ENCODE data around the gene QRICH2. TPM values are rescaled to one million over a fixed set of nuclear protein-coding genes. Genes with fewer than 3 reads are reported as not detected.

The QRICH2 gene
- total and polyA plus RNA-seq, 9 of the 15 experiments (the other 6 are each of a cell fraction or from before 2014, with no cell fraction given): 0.03 to 1.6 (median 0.81) TPM

- TF ChIP-seq ZNF512 (tag; IDR thresholded peaks at IDR 0.05) (no peak), ELF4 (CRISPR knock-in tag; IDR thresholded peaks at IDR 0.05) (0 out of 2 replicates have a peak, but pooled peaks have one; percentile 5), GTF2A2 (tag; IDR thresholded peaks at IDR 0.05) (no peak), NCOA4 (IDR thresholded peaks at IDR 0.05; ENCODE audit: partially characterized antibody) (no peak), SNIP1 (IDR thresholded peaks at IDR 0.05; ENCODE audit: low read depth) (no peak), POLR2AphosphoS2 (IDR thresholded peaks at IDR 0.05; ENCODE audit: low read length) (no peak), STAT5B (CRISPR knock-in tag; IDR thresholded peaks at IDR 0.05) (no peak), ZNF184 (CRISPR knock-in tag; IDR thresholded peaks at IDR 0.05) (no peak), RERE (CRISPR knock-in tag; IDR thresholded peaks at IDR 0.05; ENCODE audit: borderline replicate concordance) (no peak), PML (IDR thresholded peaks at IDR 0.05; ENCODE audit: low read length) (peak; percentile 72), ZNF253 (CRISPR knock-in tag; conservative IDR thresholded peaks at IDR 0.05) (no peak), ZNF589 (CRISPR knock-in tag; IDR thresholded peaks at IDR 0.05; ENCODE audit: low read depth) (no peak), MNT (conservative IDR thresholded peaks at IDR 0.05) (peak; percentile 22 to 23; a peak in 1 of 4 replicates), ZNF175 (CRISPR knock-in tag; IDR thresholded peaks at IDR 0.05; ENCODE audit: low read depth) (no peak), HMG20B (CRISPR knock-in tag; IDR thresholded peaks at IDR 0.05) (no peak), CREB5 (CRISPR knock-in tag; IDR thresholded peaks at IDR 0.05) (no peak), PKNOX1 (IDR thresholded peaks at IDR 0.05) (peak; percentile 64), HNRNPL (IDR thresholded peaks at IDR 0.05; ENCODE audit: low read depth, low read length) (no peak)
Observed at GRCh38 chr17:76354747-76355310, 46.8 kb upstream of the QRICH2 start (continued).

Data from K562 (cell line).